HEK293T (cell line): ENCODE results near the gene CTIF.

Source experiments
- ARNT ChIP-seq: fragments of 450-650 bp; IDR thresholded peaks from 2 replicates; pipeline ENCODE4 v1.6.1; 2017; ENCODE audit warnings: mild to moderate bottlenecking
- ELF4 ChIP-seq: fragments of 450-650 bp; IDR thresholded peaks from 2 replicates; pipeline ENCODE4 v1.6.1; 2017; ENCODE audit warnings: antibody characterized with exemption
- FOXA1 ChIP-seq: fragments of 450-650 bp; IDR thresholded peaks from 2 replicates; pipeline ENCODE4 v1.6.1; 2016; ENCODE audit warnings: mild to moderate bottlenecking
- FOXM1 ChIP-seq: fragments of 450-650 bp; IDR thresholded peaks from 2 replicates; pipeline ENCODE4 v1.6.1; 2017; ENCODE audit warnings: mild to moderate bottlenecking, borderline replicate concordance
- LEF1 ChIP-seq: fragments of 450-650 bp; IDR thresholded peaks from 2 replicates; pipeline ENCODE4 v1.6.1; 2017; ENCODE audit warnings: mild to moderate bottlenecking, borderline replicate concordance
- NFRKB ChIP-seq: fragments of 450-650 bp; IDR thresholded peaks from 2 replicates; pipeline ENCODE4 v1.6.1; 2016; ENCODE audit warnings: mild to moderate bottlenecking, moderate library complexity
- PKNOX1 ChIP-seq: fragments of 450-650 bp; IDR thresholded peaks from 2 replicates; pipeline ENCODE4 v1.6.1; 2016
- SP1 ChIP-seq: fragments of 450-650 bp; IDR thresholded peaks from 2 replicates; pipeline ENCODE4 v1.6.1; 2017
- SUZ12 ChIP-seq: fragments of 450-650 bp; IDR thresholded peaks from 2 replicates; pipeline ENCODE4 v1.6.1; 2016; ENCODE audit warnings: mild to moderate bottlenecking
- TARDBP ChIP-seq: fragments of 450-650 bp; IDR thresholded peaks from 2 replicates; pipeline ENCODE4 v1.6.1; 2016
- ZNF384 ChIP-seq: fragments of 450-650 bp; IDR thresholded peaks from 2 replicates; pipeline ENCODE4 v1.6.1; 2016

DNA sequence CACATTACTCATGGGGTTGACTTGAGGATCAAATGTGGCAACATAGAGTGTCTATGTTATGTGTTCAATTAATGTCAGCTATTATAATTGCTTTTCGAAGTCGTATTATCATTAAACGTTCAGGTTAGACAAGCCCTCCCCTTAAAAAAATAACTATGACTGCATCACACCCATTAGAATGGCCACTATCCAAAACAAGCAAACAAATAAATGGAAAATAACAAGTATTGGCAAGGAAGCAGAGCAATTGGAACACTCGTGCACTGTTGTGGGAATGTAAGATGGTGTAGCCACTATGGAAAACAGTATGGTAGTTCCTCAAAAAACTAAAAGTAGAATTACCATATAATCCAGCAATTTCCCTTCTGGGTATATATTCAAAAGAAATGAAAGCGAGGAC lies 10.0 kb upstream of the CTIF start:
- no peak for TF ChIP-seq ZNF384
- no peak for TF ChIP-seq SUZ12
- TF ChIP-seq PKNOX1 = no peak
- TF ChIP-seq ARNT = no peak
- no peak for TF ChIP-seq ELF4
- no peak for TF ChIP-seq TARDBP
- TF ChIP-seq SP1 = no peak
- no peak for TF ChIP-seq LEF1
- TF ChIP-seq NFRKB = no peak
- no peak for TF ChIP-seq FOXM1
- TF ChIP-seq FOXA1 = no peak
